AG10803 (cell line): Measurements from ENCODE around the gene TP53I11.

ENCODE experiments used
- DNase-seq: peaks from one replicate; pipeline ENCODE4 v3.0.0; 2010; ENCODE audit warnings: low read depth
- H3K4me3 ChIP-seq: 2 replicates; pipeline ENCODE4 v1.5.1; 2011; ENCODE audit warnings: mild to moderate bottlenecking, low read length, control low read depth
- CTCF ChIP-seq: conservative IDR thresholded peaks from 2 replicates; pipeline ENCODE4 v1.5.1; 2011; ENCODE audit warnings: mild to moderate bottlenecking, low read length, control low read depth, inconsistent platforms

Gene TP53I11

GRCh38 chr11:44972746-44973435 is 22.2 kb upstream of the TP53I11 start:
- DNase-seq, result peak; percentile 17

DNA sequence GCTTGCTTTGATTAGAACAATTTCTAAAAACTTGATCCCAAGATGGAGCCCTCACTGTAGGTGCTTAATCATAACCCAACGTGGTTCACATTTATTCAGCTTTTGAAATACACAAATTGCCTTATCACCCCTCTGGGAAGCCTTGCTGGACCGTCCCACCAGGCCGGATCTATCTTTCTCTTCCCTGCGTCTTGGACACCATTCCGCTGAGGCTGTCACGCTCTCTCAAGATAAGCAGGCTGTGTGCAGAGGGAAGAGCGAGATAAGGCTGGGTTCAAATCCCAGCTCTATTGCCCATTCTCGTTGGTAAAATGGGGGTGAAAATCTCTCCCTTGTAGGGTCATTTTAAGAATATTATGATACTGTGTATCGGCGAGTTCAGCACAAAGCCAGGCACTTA is 20.5 kb upstream of the TP53I11 start:
- no peak overlapping the region for H3K4me3 ChIP-seq
- no peak for DNase-seq
- no peak for TF ChIP-seq CTCF

More at GRCh38 chr11:44972746-44973435, 22.2 kb upstream of the TP53I11 start:
- TF ChIP-seq CTCF, result no peak
- no peak overlapping the region for H3K4me3 ChIP-seq

DNA sequence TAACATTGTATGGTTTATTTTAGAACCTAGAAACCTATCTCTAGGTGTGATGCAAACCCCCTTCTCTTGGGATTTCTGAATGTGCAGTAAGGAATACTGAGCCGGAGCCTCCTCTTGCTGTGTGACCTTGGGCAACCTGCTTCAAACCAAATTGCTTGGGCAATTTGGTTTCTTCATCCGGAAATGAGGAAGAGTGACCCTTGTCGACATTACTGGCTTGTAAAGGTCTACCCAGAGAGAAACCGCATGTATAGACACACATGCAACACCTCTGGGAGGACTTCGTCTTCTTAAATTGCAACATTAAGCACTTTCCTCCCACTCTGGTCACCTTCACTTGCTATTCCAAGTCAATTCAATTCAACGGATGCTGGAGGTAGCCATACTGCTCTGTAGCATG is 19.6 kb upstream of the TP53I11 start:
- DNase-seq, result no peak
- TF ChIP-seq CTCF, result no peak

DNA sequence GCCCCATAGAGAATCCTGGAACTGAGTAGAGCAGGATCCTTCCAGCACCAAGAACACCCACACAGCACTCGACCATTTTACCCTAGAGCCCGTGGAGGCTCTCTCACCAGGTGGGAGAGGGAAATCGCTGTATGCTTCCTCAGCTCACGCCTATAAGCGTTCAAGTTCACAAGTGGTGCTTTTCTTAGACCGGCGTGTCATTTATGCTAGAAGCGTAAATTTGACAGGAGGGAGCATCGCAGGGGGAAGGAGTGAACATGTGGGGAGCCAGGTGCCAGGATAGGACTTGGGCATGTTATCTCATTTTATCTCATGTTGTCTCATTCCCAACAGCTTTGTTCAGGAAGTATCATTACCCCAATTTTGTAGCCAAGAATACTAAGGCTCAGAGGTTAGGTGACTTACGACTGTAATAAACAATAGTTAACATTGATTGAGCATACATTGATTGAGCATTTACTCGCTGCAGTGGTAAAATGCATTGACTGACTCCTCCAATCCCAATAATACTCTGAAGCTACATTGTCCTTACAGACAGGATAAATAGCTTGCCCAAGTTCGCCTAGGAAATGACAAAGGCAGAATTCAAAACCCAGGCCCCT is 19.1 kb upstream of the TP53I11 start:
- TF ChIP-seq CTCF, result no peak
- H3K4me3 ChIP-seq, result no peak overlapping the region
- DNase-seq, result no peak

More for the DNA sequence above, 19.6 kb upstream of the TP53I11 start:
- no peak overlapping the region for H3K4me3 ChIP-seq

DNA sequence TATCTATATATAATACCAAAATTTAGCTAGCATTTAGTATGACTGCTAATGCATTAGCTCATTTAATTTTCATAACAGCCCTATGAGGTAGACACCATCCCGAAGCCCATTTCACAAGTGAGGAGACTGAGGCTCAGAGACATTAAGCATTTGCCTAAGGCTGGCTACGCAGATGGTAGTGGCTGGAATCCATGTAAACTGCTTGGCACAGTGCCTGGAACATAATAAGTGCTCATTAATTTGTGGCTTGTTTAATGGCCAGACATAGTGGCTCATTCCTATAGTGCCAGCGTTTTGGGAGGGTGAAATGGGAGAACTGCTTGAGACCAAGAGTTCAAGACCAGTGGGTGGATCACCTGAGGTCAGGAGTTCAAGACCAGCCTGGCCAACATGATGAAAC is 17.8 kb upstream of the TP53I11 start:
- no peak overlapping the region for H3K4me3 ChIP-seq
- no peak for TF ChIP-seq CTCF
- no peak for DNase-seq

- TF ChIP-seq CTCF, result no peak
Observed at GRCh38 chr11:44967930-44968496, 17.3 kb upstream of the TP53I11 start.

GRCh38 chr11:44966694-44967093 is 16.0 kb upstream of the TP53I11 start:
- DNase-seq, result no peak
- H3K4me3 ChIP-seq, result no peak overlapping the region
- TF ChIP-seq CTCF, result no peak

More at GRCh38 chr11:44967930-44968496, 17.3 kb upstream of the TP53I11 start:
- no peak for DNase-seq
- no peak overlapping the region for H3K4me3 ChIP-seq
